Stimulated activated CD4-positive, alpha-beta T cell treated with anti-CD3 and anti-CD28 coated beads, TNF-alpha, amount 100 ng/mL, for 4 hours (primary cell): ENCODE results near the gene ARHGAP24.
"Not testable (repeated sequence)": the region's sequence is repeated elsewhere in the genome, so short reads cannot be mapped to it uniquely, and the experiment has no call there.

Source experiments
- DNase-seq, 3 experiments: peaks; one replicate each; pipeline ENCODE4 v3.0.0-alpha.2; 2020; ENCODE audit warnings: low read depth in 3 of 3

The ARHGAP24 gene

GRCh38 chr4:85860066-85860740 lies 385.3 kb downstream of the ARHGAP24 start:
- DNase-seq, result no peak

DNA sequence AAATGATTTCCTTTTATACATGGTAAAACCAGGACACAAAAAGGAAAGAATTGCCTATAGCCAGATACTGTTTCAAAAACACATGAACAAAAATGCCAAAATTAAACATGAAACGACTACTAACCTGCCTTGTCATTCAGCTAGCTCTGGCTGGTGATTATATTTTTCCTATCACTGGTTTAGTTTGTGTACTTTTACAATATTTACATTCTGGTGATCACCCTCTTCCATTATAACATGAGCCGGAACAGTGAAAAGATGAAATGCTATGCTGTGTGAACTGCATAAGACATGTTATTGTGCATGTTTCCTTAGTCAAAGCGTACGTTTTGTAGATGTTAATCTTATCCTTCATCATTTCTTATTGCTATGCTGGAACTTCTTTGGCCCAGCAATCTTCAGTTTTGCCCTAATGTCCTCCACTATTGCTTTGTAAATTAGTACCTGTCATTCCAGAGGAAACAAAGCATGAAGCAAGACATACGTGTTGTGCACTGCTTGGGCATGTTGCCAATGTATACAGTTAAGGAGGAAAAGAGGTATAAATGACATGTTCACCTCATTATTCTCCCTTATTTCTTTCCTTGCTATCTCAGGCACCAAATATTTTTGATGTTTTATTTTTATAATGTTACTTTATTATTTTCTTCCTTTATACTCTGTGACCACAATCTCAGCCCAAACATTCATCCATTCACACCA lies 386.3 kb downstream of the ARHGAP24 start:
- DNase-seq, result no peak

DNA sequence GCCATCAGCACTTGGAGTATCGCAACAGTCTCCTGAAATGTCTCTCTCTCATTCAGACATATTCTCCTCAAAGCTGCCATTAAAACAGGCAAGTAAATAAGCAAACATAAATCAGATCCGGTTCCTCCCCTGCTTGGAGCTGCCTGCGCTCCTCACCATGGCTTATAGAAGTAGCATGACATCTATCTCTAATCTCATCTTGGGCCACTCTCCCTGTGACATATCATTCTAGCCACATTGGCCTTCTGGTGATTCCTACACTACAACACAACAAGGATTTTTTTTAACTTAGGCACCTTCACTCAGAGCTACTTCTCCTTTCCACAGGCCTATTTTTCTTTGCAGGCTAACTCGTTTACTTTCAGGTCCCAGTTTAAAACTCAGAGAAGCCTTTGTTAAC lies 387.9 kb downstream of the ARHGAP24 start:
- no peak for DNase-seq

DNA sequence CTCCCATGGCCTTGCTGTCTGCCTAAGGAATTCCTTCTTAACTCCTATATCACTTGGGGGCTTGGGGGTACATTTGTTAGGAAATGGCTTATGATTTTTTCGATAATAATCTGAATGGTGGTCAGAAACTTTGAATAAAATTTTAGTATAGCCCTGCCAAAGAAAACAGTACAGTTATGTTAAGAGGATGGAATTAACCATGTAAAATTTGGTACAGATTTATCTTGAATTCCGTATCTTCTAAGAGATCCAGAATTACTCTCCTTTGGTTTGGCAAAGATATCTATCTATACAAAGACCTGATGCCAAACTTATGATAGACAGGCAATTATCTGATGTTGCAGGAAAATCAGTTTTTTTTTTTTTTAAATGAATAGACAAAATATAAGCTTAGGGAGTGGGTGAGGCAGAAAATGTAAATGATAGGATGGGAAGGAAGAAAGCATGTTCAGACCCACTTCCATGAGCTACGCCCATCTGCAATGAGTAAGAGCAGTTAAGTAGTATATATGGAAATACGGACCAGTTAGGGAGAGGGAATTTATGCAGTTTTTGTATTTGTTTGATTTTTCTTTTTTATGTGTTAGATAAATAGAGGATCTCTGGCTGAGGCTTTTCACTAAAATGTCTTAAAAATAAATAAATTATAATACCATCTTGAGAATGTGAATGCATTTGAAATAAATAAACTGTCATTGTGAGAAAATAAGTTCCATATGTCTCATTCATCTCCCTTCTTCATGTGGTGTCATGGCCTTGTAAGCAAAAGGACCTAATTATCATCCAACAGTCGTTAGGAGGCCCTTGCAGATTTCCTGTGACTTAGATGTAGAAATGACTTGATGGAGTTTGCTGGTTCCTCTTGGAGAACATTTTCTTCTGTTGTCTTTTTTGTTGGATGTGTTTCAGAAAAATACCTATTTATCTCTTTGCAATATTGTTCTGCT lies 389.6 kb downstream of the ARHGAP24 start:
- no peak for DNase-seq

DNA sequence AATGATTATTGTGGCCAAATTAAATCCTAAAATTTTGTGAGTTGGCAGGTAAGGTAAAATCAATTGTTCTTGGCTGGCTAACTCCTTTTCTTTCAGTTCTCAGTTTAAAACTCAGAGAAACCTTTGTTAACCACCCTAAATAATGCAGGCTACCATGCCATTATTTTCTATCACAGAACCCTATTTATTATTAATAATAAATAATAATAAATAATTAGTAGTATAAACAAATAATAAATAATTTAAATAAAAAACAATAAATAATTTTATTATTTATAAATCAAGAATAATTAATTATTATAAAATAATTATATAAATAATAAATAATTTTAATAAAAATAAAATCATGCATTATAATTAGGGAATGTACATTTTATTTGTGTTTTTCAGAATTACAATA lies 390.3 kb downstream of the ARHGAP24 start:
- DNase-seq, result no peak

DNA sequence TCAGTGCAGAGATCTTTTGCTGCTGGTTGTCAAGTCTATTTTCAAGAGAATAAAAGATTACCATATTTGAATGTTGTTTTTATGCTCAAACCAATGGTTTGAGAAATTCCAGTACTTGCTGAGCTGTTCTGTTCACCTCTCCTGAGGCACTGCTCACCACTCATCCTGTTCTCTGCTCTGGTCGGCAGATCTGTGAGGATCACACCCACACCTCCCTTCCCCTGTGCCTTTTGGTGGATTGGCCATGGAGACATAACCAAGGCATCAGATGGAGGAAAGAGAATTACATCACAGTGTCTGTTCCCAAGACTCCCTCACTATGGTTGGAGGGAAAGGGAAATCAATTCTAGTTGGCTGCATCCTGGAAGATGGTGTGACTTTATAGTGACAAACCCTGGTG lies 391.6 kb downstream of the ARHGAP24 start:
- DNase-seq, result no peak

DNA sequence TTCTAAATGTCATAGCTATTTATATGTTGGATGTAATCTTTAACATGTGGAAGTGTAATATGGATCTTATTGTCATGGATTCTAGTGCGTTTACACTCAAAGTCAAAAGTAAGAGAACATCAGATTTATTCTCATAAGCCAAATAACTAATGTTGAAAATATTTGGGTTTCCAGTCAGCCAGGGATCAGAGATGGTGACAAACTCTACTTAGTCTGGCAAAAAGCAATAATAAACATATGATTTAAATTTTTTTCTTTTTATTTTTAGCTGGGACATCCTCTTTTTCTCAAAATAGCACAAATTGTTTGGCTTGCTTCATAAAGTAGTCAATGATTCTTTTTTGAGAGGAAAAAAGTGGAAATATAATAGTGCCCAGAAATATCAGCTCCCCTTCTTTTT lies 392.3 kb downstream of the ARHGAP24 start:
- no peak for DNase-seq

DNA sequence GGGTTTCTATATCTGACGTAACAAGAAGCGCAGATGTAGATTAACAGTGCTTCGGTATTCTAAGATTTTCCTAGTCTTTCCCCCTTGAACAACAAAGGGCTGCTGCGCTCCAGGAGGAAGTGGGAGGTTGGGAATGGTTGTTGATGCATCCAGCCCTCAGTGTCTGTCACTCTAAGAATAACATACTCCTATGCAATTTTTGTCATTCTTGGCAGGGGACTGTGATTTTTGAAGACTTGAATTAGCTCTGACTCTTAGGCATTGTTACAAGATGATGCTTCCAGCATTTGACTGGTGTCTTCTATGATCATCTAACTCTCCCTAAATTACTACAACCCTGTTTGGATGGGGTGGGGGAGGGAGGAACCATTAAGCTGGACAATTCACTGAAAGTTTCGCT lies 394.2 kb downstream of the ARHGAP24 start:
- no peak for DNase-seq

- no peak for DNase-seq
Measured at GRCh38 chr4:85870298-85871083, 395.5 kb downstream of the ARHGAP24 start.

- DNase-seq, result no peak
Measured at GRCh38 chr4:85873566-85873965, 398.6 kb downstream of the ARHGAP24 start.

DNA sequence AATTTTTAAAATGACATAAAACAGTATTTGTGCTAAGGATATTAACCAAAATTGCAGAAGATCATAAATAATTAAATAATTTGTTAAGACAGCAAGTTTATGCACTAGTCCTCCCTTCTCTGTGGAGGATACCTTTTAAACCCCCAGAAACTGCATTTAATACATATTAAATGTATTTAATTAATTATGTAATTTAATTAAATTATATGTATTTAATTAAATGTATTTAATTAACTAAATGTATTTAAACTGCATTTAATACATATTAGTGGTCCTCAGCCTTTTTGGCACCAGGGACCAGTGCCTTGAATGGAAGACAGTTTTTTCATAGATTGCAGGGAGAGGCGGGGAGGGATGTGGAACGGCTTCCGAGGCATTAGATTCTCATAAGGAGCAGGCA lies 404.6 kb downstream of the ARHGAP24 start:
- DNase-seq, result no peak

- DNase-seq, result no peak
Measured at GRCh38 chr4:85883180-85883579, 408.2 kb downstream of the ARHGAP24 start.

DNA sequence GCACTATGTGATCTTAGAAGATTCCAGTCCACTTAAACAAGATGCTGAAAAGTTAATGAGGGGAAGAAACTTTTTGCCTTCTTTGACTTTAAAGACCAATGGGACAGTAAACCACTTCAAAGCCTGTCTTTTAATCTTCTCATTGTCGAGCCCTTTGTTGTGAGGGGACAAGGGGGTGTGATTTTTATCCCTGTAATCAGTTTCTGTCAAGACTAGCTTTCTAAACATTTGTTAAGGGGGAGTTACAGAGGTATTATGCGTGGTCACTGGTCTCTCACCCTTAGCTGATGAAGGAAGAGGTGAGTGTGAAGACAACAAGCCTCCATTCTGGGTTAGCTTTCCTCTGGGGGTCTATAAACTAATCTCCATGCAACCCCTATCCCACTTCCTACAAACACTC lies 409.3 kb downstream of the ARHGAP24 start:
- DNase-seq, result no peak

GRCh38 chr4:85886665-85887064 lies 411.7 kb downstream of the ARHGAP24 start:
- DNase-seq, result no peak

DNA sequence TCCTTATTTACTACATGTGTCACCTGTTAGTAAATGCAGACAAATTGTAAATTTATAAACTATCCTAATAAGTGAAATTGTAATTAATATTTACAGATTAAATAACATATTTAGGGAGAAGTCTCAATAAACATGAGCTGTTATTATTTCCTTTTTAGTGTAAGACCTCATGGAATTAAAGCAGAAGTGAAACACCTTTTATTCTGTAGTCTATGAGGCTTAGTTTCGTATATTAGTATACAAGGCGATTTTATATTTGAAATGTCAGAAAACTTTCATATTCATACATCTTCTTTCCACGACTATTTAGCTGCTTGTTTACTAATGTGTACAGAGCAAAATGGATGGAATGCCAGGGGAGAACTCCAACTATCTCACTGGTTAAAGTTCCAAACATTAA lies 414.4 kb downstream of the ARHGAP24 start:
- DNase-seq, result no peak

DNA sequence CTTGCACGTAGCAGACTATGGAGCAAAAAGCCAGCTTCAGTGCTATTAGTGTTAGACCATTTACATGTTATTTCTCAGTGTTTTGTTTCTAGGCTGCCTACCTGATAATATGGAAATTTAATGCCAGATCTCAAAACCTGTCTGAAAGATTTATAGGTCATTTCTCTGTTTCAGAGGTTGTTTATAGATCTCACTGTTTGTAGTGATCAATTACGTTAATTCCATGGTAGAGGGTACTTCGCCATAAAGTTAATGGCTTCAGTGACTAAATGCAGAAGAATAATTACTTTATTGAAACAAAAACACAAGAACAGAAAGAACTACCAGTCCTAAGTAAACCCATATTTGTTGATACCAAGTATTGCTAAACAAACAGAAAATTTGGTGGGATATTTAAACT lies 420.8 kb downstream of the ARHGAP24 start:
- no peak for DNase-seq

- DNase-seq, result no peak
Measured at GRCh38 chr4:85898231-85898630, 423.3 kb downstream of the ARHGAP24 start.

DNA sequence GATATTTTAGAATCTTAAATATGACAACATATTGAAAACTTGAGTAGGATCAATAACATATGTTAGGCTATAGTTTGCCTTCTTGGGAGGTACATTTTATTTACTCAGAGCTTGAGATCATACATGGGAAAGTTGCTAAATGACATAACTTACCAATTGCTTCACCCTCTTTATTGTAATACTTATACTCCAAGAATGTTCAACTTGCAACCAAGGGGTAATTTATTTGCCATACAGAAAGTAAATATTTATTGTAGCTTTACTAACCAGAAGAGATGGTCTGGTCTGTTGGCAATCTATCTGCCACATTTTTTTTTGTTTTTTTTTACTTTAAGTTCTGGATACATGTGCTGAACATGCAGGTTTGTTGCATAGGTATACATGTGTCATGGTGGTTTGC lies 426.6 kb downstream of the ARHGAP24 start:
- no peak for DNase-seq

GRCh38 chr4:85902647-85903046 lies 427.7 kb downstream of the ARHGAP24 start:
- not testable (repeated sequence) for DNase-seq

GRCh38 chr4:85905761-85906160 lies 430.8 kb downstream of the ARHGAP24 start:
- DNase-seq, result no peak

DNA sequence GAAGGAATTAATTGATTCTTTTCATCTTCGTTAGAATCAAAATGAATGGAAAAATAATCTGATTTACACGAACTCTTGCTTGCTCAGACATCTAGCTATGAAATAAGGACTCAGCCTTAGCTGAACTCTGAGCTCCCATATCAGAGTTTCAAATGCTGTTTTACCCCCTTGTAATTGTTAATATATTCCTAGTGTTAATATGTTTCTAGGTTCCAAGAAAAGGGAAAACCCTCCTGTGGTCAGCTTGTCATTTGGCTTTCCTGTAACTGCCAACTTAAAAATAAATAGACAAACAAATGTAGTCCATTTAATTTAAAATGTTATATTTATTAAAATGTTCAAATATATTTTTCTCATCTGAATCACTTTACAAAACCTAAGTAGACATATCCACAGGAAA lies 432.1 kb downstream of the ARHGAP24 start:
- DNase-seq, result no peak

DNA sequence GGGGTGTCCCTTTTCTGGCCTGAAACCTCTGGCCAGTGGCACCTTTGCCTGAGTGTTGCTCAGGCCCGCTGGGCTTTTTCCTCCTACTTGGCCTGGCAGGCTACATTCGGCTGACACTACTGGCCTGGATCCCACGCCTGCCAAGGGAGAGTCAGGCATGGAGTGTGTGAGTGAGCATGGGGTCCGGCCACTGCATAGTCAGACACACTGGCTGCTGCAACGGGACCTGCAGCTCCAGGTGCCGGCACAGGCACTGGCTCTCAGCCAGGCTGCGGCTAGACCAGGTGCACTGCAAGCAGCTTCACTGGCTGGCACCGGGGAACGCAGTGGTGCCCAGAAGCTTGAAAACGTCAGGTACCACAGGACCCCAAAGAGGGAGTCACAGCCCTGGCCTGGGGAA lies 434.9 kb downstream of the ARHGAP24 start:
- DNase-seq, result no peak
